ENCODE measurements around the gene TLN1.

- no peak for TF ChIP-seq CTCF (IDR thresholded peaks at IDR 0.05)
- no peak for TF ChIP-seq POLR2A (IDR thresholded peaks at IDR 0.05)
Measured at GRCh38 chr9:35732800-35733541, 976 bp upstream of the TLN1 start.

Data from prostate gland (tissue), 2 donors.